Thymus (tissue), 11 donors: ENCODE results near the gene LRIG1. TPM values are rescaled to one million over a fixed set of nuclear protein-coding genes. Genes with fewer than 3 reads are reported as not detected.

ENCODE experiments used
- DNase-seq, 9 donors: peaks; one replicate each; pipeline ENCODE4 v3.0.0-alpha.2; 2013; ENCODE audit warnings: low spot score in 9 of 9, low read depth in 6 of 9, missing footprints in 1 of 9
- H3K27ac ChIP-seq, 2 donors: one replicate each; pipeline ENCODE4 v1.5.1; 2013; ENCODE audit warnings: control low read depth in 1 of 2, low read depth in 1 of 2, low read length in 1 of 2, mild to moderate bottlenecking in 1 of 2, moderate library complexity in 1 of 2
- H3K27me3 ChIP-seq, 2 donors: one replicate each; pipeline ENCODE4 v1.5.1; 2013; ENCODE audit warnings: low read length in 1 of 2; ENCODE audit not compliant: control insufficient read depth in 2 of 2, insufficient read depth in 1 of 2
- H3K36me3 ChIP-seq, 2 donors: one replicate each; pipeline ENCODE4 v1.5.1; 2013; ENCODE audit warnings: low read length in 1 of 2, mild to moderate bottlenecking in 1 of 2, moderate library complexity in 1 of 2; ENCODE audit not compliant: control insufficient read depth in 2 of 2, insufficient read depth in 2 of 2
- H3K4me1 ChIP-seq, 2 donors: one replicate each; pipeline ENCODE4 v1.5.1; 2013; ENCODE audit warnings: low read length in 2 of 2; ENCODE audit not compliant: control insufficient read depth in 2 of 2, insufficient read depth in 2 of 2
- H3K4me3 ChIP-seq, 2 donors: one replicate each; pipeline ENCODE4 v1.5.1; 2013; ENCODE audit warnings: low read length in 2 of 2, control low read depth in 1 of 2, mild to moderate bottlenecking in 1 of 2
- H3K9me3 ChIP-seq, 2 donors: one replicate each; pipeline ENCODE4 v1.5.1; 2013; ENCODE audit warnings: low read length in 1 of 2, mild to moderate bottlenecking in 1 of 2; ENCODE audit not compliant: control insufficient read depth in 2 of 2, insufficient read depth in 1 of 2
- WGBS: extraction: QIAGEN DNeasy Blood & Tissue Kit; methylation state at CpG from one replicate; pipeline ENCODE4 v1.1.7; 2013; 5-methylcytosine and 5-hydroxymethylcytosine counted together
- polyA plus RNA-seq: library from polyadenylated mRNA; stranded (reverse); fragments of 200-250 nt; gene quantifications from one replicate; pipeline ENCODE4 v1.2.3, GENCODE V29; 2013
- total RNA-seq: library from RNA; stranded (reverse); fragments of 120-200 nt; gene quantifications from one replicate; pipeline ENCODE4 v1.2.4, GENCODE V29; 2013
- donor health status: healthy.

LRIG1 gene
- total and polyA plus RNA-seq, 2 donors: 8.8 to 10.9 TPM

- Histone ChIP-seq H3K27me3 (peaks cover 0 to 4% of the 10 kb centered on the region in 2 donors), H3K4me3 (no peak overlapping the region), H3K4me1 (peaks cover 10 to 64% of the 10 kb centered on the region in 2 donors), H3K9me3 (no peaks in the 10 kb centered on the region), H3K36me3 (no peaks in the 10 kb centered on the region), H3K27ac (no peak overlapping the region)
- 88% methylated on average over 7 of the region's 7 CpGs for WGBS
- DNase-seq: no peak
These were observed 8.2 kb downstream of the LRIG1 start for GRCh38 chr3:66492672-66493071.

DNA sequence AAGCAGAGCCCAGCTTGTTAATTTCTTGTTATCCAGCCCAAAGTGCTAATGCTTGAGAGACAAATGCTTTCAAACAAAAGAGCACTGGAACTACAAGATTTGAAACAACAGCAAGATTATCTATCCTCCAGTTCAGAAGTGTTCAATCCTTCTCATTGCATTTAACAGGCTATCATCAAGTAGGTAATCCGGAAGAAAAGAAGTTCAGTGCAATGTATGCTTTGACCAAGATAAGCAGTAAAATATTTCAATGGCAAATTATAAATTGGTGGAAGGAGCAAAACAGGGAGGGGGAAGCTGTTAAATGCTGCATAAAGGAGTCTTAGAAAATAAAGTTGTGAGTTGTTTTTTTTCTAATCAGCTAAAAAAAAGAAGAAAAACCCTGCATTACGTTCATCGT, 8.8 kb downstream of the LRIG1 start:
- Histone ChIP-seq H3K4me1 (peaks cover 10 to 60% of the 10 kb centered on the region in 2 donors), H3K36me3 (no peaks in the 10 kb centered on the region), H3K4me3 (no peak overlapping the region), H3K27ac (no peak overlapping the region), H3K27me3 (peaks cover 0 to 4% of the 10 kb centered on the region in 2 donors), H3K9me3 (no peaks in the 10 kb centered on the region)
- DNase-seq: no peak
- 83% methylated on average over 3 of the region's 3 CpGs for WGBS

- Histone ChIP-seq H3K4me3 (no peak overlapping the region), H3K27me3 (peaks cover 0 to 4% of the 10 kb centered on the region in 2 donors), H3K27ac (no peak overlapping the region), H3K4me1 (peaks cover 3 to 53% of the 10 kb centered on the region in 2 donors), H3K36me3 (no peaks in the 10 kb centered on the region), H3K9me3 (no peaks in the 10 kb centered on the region)
- WGBS: 82% methylated on average over 1 of the region's 1 CpG
- DNase-seq: no peak
These were observed 9.8 kb downstream of the LRIG1 start for GRCh38 chr3:66490984-66491383.

DNA sequence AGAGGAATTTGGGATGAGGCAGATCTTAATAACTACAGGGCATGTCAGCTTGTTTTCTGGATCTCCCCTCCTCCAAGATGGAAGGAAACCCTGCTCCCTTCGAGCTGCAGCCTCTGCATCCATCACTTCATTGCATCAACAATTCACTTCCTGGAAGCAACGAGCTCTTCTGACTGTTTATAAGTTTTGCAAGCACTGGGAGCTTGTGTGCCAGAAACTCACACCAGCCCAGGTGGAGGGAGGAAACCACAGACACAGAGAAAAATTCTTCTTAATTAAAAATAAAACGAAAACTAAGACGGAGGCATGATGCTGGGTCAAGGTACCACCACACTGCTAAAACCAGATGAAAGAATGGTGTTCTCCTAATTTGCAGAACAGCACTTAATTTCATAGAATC, 10.6 kb downstream of the LRIG1 start:
- Histone ChIP-seq H3K4me1 (peaks cover 0 to 49% of the 10 kb centered on the region in 2 donors), H3K27ac (peak overlapping the region in 1 of 2 donors; percentile 28)
- DNase-seq: peak in 1 of 9 donors; percentile 54

DNA sequence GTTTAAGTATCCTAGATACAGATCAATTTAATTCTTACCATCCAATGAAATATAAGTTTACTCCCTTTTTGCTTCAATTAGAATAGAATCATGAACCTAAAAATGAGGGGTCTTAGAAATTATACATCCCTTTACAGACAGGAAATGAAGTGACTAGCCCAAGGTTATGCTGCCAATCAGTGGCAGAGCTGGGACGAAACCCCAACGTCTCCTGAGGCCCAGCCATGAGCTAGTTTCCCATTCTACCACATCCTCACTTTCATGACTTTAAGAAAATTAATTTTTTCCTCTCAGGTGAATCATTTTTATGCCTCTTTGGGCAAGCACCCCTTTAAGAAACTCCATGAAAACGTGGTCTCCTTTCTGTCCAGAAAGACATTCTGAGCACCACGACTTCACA, 11.2 kb downstream of the LRIG1 start:
- H3K4me1 ChIP-seq: peaks cover 0 to 46% of the 10 kb centered on the region in 2 donors
- H3K9me3 ChIP-seq: peaks cover 0 to 4% of the 10 kb centered on the region in 2 donors
- no peak for DNase-seq
- WGBS: 59% methylated on average over 4 of the region's 4 CpGs
- H3K27ac ChIP-seq: no peak overlapping the region
- H3K4me3 ChIP-seq: no peak overlapping the region
- no peaks in the 10 kb centered on the region for H3K36me3 ChIP-seq
- no peaks in the 10 kb centered on the region for H3K27me3 ChIP-seq

More for the DNA sequence above, 10.6 kb downstream of the LRIG1 start:
- no peaks in the 10 kb centered on the region for H3K9me3 ChIP-seq
- WGBS: 3% methylated on average over 4 of the region's 4 CpGs
- no peak overlapping the region for H3K4me3 ChIP-seq
- no peaks in the 10 kb centered on the region for H3K36me3 ChIP-seq
- H3K27me3 ChIP-seq: no peaks in the 10 kb centered on the region

- peaks cover 0 to 4% of the 10 kb centered on the region in 2 donors for H3K9me3 ChIP-seq
- H3K4me3 ChIP-seq: no peak overlapping the region
- no peak overlapping the region for H3K27ac ChIP-seq
- DNase-seq: no peak
- peaks cover 0 to 43% of the 10 kb centered on the region in 2 donors for H3K4me1 ChIP-seq
- no peaks in the 10 kb centered on the region for H3K27me3 ChIP-seq
- H3K36me3 ChIP-seq: no peaks in the 10 kb centered on the region
- 97% methylated on average over 2 of the region's 2 CpGs for WGBS
These were observed 11.7 kb downstream of the LRIG1 start for GRCh38 chr3:66489115-66489514.

DNA sequence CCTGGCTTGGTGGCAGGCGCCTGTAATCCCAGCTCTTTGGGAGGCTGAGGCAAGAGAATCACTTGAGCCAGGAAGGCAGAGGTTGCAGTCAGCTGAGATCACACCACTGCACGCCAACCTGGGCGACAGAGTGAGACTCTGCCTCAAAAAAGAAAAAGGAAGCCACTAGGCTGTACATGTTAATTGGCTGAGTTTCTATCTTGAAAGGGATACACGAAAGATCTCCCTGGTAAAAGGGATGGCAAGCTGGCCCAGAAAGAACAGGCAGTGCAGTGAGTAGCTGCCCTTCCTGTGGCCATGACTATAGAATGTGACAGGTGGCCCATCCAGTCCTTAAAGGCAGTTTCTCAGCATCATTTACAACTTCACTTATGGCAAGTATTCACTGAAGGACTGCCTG, 12.3 kb downstream of the LRIG1 start:
- DNase-seq: no peak
- WGBS: 71% methylated on average over 4 of the region's 4 CpGs
- no peaks in the 10 kb centered on the region for H3K36me3 ChIP-seq
- no peak overlapping the region for H3K27ac ChIP-seq
- peaks cover 0 to 4% of the 10 kb centered on the region in 2 donors for H3K9me3 ChIP-seq
- peaks cover 0 to 45% of the 10 kb centered on the region in 2 donors for H3K4me1 ChIP-seq
- H3K27me3 ChIP-seq: no peaks in the 10 kb centered on the region
- no peak overlapping the region for H3K4me3 ChIP-seq

- no peak for DNase-seq
- H3K27ac ChIP-seq: no peak overlapping the region
- H3K4me3 ChIP-seq: no peak overlapping the region
- H3K9me3 ChIP-seq: peaks cover 0 to 4% of the 10 kb centered on the region in 2 donors
- no peaks in the 10 kb centered on the region for H3K27me3 ChIP-seq
- no peaks in the 10 kb centered on the region for H3K36me3 ChIP-seq
- H3K4me1 ChIP-seq: peaks cover 0 to 43% of the 10 kb centered on the region in 2 donors
- 97% methylated on average over 5 of the region's 5 CpGs for WGBS
These were observed 13.4 kb downstream of the LRIG1 start for GRCh38 chr3:66487465-66487864.

- Histone ChIP-seq H3K27ac (no peak overlapping the region), H3K4me3 (no peak overlapping the region), H3K9me3 (peaks cover 0 to 4% of the 10 kb centered on the region in 2 donors), H3K27me3 (no peaks in the 10 kb centered on the region), H3K4me1 (peaks cover 0 to 49% of the 10 kb centered on the region in 2 donors), H3K36me3 (no peaks in the 10 kb centered on the region)
- 84% methylated on average over 5 of the region's 5 CpGs for WGBS
- no peak for DNase-seq
These were observed 14.2 kb downstream of the LRIG1 start for GRCh38 chr3:66486646-66487045.
